ENCODE results near the gene ADGRG3. TPM values are rescaled to one million over a fixed set of nuclear protein-coding genes. Genes with fewer than 3 reads are reported as not detected.
A peak's percentile ranks its signal among the peaks of the same experiment; 100 is the strongest.

ADGRG3 gene
- polyA plus RNA-seq, 3 donors, result 0.41 to 1.0 TPM; not detected in 1

GRCh38 chr16:57649846-57650245 lies 18.3 kb upstream of the ADGRG3 start:
- no peak for TF ChIP-seq CTCF (IDR thresholded peaks at IDR 0.05)
- no peak overlapping the region for H3K9ac ChIP-seq (ENCODE audit: insufficient read depth, low read length, poor library complexity, severe bottlenecking)
- H3K27me3 ChIP-seq (ENCODE audit: control insufficient read depth in 2 of 2, insufficient read depth in 2 of 2, low read length in 2 of 2), result peaks cover 2 to 27% of the 10 kb centered on the region in 2 donors
- peak overlapping the region in 1 of 2 donors; percentile 30 for H3K4me3 Mint-ChIP-seq
- H3K27ac ChIP-seq (ENCODE audit: low read depth in 1 of 2, low read length in 2 of 2), result no peak overlapping the region
- H3K4me2 ChIP-seq (replicated peaks; ENCODE audit: extremely low read depth, low read length, poor library complexity, severe bottlenecking), result no peak overlapping the region
- no peak overlapping the region for H3K4me3 ChIP-seq (replicated peaks in 1 of 3; ENCODE audit: low read depth in 2 of 3, low read length in 3 of 3)
- H3K27me3 Mint-ChIP-seq (ENCODE audit: low read depth in 3 of 3), result peaks cover 28 to 46% (median 33%) of the 10 kb centered on the region in 3 donors
- H3K4me1 ChIP-seq (ENCODE audit: control insufficient read depth in 1 of 2, insufficient read depth in 2 of 2, low read length in 2 of 2), result peaks cover 24 to 25% of the 10 kb centered on the region in 2 donors
- peaks cover 26% of the 10 kb centered on the region for H3K4me1 Mint-ChIP-seq
- intact Hi-C loops (cut with micrococcal nuclease), result loop anchor here (1.0 to 5.0 kb wide), 7 partner anchors 42 to 87 kb away; partner anchors contain the start of genes DRC7 (in 2 of the 2) and KATNB1 (in 1 of the 2)
- no peaks in the 10 kb centered on the region for H3K9me3 ChIP-seq (replicated peaks in 1 of 2; ENCODE audit: control insufficient read depth in 1 of 2, insufficient read depth in 1 of 2, low read length in 2 of 2)
- H3K27ac Mint-ChIP-seq, result no peak overlapping the region
- no peaks in the 10 kb centered on the region for H4K20me1 ChIP-seq (ENCODE audit: insufficient read depth, low read length)
- H3K36me3 Mint-ChIP-seq, result no peaks in the 10 kb centered on the region
- peaks cover 0 to 5% (median 0%) of the 10 kb centered on the region in 7 donors for H3K9me3 Mint-ChIP-seq
- no peak overlapping the region for H2AFZ ChIP-seq (ENCODE audit: insufficient read depth, low read depth, low read length, poor library complexity, severe bottlenecking)
- no peaks in the 10 kb centered on the region for H3K79me2 ChIP-seq (ENCODE audit: insufficient read depth, low read length)
- DNase-seq, result no peak
- WGBS (ENCODE audit: insufficient coverage), result 98% methylated on average over 4 of the region's 7 CpGs
- no peaks in the 10 kb centered on the region for H3K36me3 ChIP-seq (replicated peaks in 1 of 2; ENCODE audit: control insufficient read depth in 1 of 2, insufficient read depth in 2 of 2, low read length in 2 of 2)

GRCh38 chr16:57651344-57652333 lies 16.5 kb upstream of the ADGRG3 start:
- no peak overlapping the region for H3K9ac ChIP-seq (ENCODE audit: insufficient read depth, low read length, poor library complexity, severe bottlenecking)
- peaks cover 29% of the 10 kb centered on the region for H3K4me1 Mint-ChIP-seq
- H3K27me3 ChIP-seq (ENCODE audit: control insufficient read depth in 2 of 2, insufficient read depth in 2 of 2, low read length in 2 of 2), result peaks cover 0 to 12% of the 10 kb centered on the region in 2 donors
- no peaks in the 10 kb centered on the region for H4K20me1 ChIP-seq (ENCODE audit: insufficient read depth, low read length)
- H2AFZ ChIP-seq (ENCODE audit: insufficient read depth, low read depth, low read length, poor library complexity, severe bottlenecking), result no peak overlapping the region
- no peak overlapping the region for H3K27ac ChIP-seq (ENCODE audit: low read depth in 1 of 2, low read length in 2 of 2)
- peak overlapping the region in 3 of 7 donors; percentile 0 to 61 (median 38) for H3K27ac Mint-ChIP-seq
- H3K79me2 ChIP-seq (ENCODE audit: insufficient read depth, low read length), result no peaks in the 10 kb centered on the region
- H3K4me3 ChIP-seq (replicated peaks in 1 of 3; ENCODE audit: low read depth in 2 of 3, low read length in 3 of 3), result no peak overlapping the region
- peaks cover 0 to 3% (median 0%) of the 10 kb centered on the region in 7 donors for H3K9me3 Mint-ChIP-seq
- intact Hi-C loops (cut with micrococcal nuclease), result loop anchor here in 1 of 2 donors (5.0 kb wide), 1 partner anchor 41 kb away; the partner anchor contains the start of gene DRC7
- H3K9me3 ChIP-seq (replicated peaks in 1 of 2; ENCODE audit: control insufficient read depth in 1 of 2, insufficient read depth in 1 of 2, low read length in 2 of 2), result no peaks in the 10 kb centered on the region
- H3K4me2 ChIP-seq (replicated peaks; ENCODE audit: extremely low read depth, low read length, poor library complexity, severe bottlenecking), result no peak overlapping the region
- H3K27me3 Mint-ChIP-seq (ENCODE audit: low read depth in 3 of 3), result peaks cover 28 to 39% (median 28%) of the 10 kb centered on the region in 3 donors
- peaks cover 24 to 25% of the 10 kb centered on the region in 2 donors for H3K4me1 ChIP-seq (ENCODE audit: control insufficient read depth in 1 of 2, insufficient read depth in 2 of 2, low read length in 2 of 2)
- TF ChIP-seq CTCF (IDR thresholded peaks at IDR 0.05), result no peak
- no peak for DNase-seq
- peak overlapping the region in 1 of 2 donors; percentile 60 for H3K4me3 Mint-ChIP-seq
- no peaks in the 10 kb centered on the region for H3K36me3 Mint-ChIP-seq
- no peaks in the 10 kb centered on the region for H3K36me3 ChIP-seq (replicated peaks in 1 of 2; ENCODE audit: control insufficient read depth in 1 of 2, insufficient read depth in 2 of 2, low read length in 2 of 2)
- 95% methylated on average over 9 of the region's 10 CpGs for WGBS (ENCODE audit: insufficient coverage)

All from CD14-positive monocyte (primary cell).